Ishikawa (cell line): ENCODE results near the gene THSD4.
A peak's percentile ranks its signal among the peaks of the same experiment; 100 is the strongest.

Experiments
- CEBPB ChIP-seq: IDR thresholded peaks from 2 replicates; pipeline ENCODE4 v1.6.1; 2012
- CREB1 ChIP-seq: IDR thresholded peaks from 2 replicates; pipeline ENCODE4 v1.6.1; 2012; ENCODE audit warnings: low read depth
- EGR1 ChIP-seq: IDR thresholded peaks from 2 replicates; pipeline ENCODE4 v1.6.1; 2012
- EP300 ChIP-seq: IDR thresholded peaks from 2 replicates; pipeline ENCODE4 v1.6.1; 2012; ENCODE audit warnings: borderline replicate concordance
- FOXM1 ChIP-seq: IDR thresholded peaks from 2 replicates; pipeline ENCODE4 v1.6.1; 2012; ENCODE audit warnings: low read depth, borderline replicate concordance
- NFIC ChIP-seq: IDR thresholded peaks from 2 replicates; pipeline ENCODE4 v1.6.1; 2012
- RAD21 ChIP-seq: IDR thresholded peaks from 2 replicates; pipeline ENCODE4 v1.6.1; 2012; ENCODE audit warnings: low read depth
- TAF1 ChIP-seq: IDR thresholded peaks from 2 replicates; pipeline ENCODE4 v1.6.1; 2012; ENCODE audit warnings: low read depth, mild to moderate bottlenecking
- TCF12 ChIP-seq: IDR thresholded peaks from 2 replicates; pipeline ENCODE4 v1.6.1; 2012; ENCODE audit warnings: low read depth
- TEAD4 ChIP-seq: IDR thresholded peaks from 2 replicates; pipeline ENCODE4 v1.6.1; 2012
- YY1 ChIP-seq: IDR thresholded peaks from 2 replicates; pipeline ENCODE4 v1.6.1; 2012; ENCODE audit warnings: low read depth
- ZBTB7A ChIP-seq: IDR thresholded peaks from 2 replicates; pipeline ENCODE4 v1.6.1; 2012; ENCODE audit warnings: low read depth
- TF ChIP-seq, protein P1 (sequence below): IDR thresholded peaks from 2 replicates; pipeline ENCODE4 v1.6.1; 2012; ENCODE audit warnings: low read depth, mild to moderate bottlenecking
- TF ChIP-seq, protein P2 (sequence below): IDR thresholded peaks from 2 replicates; pipeline ENCODE4 v1.6.1; 2012
- TF ChIP-seq, protein P3 (sequence below): IDR thresholded peaks from 2 replicates; pipeline ENCODE4 v1.6.1; 2012

The THSD4 gene

DNA sequence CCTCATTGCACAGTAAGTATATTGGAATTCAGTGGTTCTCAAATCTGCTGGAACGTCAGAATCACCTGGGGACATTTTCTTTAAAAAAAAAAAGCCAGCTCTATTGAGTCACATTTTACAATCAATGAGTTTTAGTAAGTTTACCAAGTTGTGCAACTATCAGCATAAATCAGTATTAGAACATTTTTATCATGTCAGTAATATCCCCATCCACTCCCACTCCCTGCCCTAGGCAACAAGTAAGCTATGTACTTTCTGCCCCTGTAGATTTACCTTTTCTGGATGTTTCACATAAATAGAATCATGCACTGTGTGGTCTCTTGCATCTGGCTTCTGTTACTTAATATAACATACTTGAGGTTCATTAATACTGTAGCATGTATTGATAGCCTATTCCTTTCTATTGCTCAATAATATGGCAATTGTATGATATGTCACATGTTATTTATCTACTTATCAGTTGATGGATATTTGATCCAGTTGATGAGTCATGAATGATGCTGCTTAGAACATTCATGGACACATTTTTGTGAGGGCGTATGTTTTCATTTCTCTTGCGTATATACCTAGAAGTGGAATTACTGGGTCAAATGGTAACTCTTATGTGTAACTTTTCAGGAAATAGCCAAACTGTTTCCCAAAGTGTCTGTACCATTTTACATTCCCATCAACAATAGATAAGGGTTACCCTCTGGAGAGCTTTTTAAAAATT lies 180.5 kb downstream of the THSD4 start:
- TF ChIP-seq FOXM1: no peak
- no peak for TF ChIP-seq TAF1
- TF ChIP-seq YY1: no peak
- no peak for TF ChIP-seq ZBTB7A
- TF ChIP-seq TEAD4: peak; percentile 71

DNA sequence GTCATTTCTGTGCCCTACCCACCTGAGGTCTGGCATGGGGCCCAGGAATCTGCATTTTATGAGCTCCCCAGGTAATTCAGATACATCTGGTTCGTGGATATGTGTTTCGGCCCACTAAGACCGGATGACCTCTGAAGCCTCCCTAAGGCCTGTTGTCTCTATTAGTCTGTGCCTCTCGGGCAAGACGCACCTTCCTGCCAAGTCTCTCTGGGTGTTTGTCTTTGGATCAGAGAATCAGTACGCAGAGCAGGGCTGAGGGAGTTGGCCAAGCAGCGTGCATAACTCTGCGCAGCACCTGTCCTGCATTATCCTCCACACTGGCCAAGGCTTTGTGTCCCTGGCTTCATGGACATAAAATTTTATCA lies 181.0 kb downstream of the THSD4 start:
- TF ChIP-seq YY1: no peak
- TF ChIP-seq, protein P1, sequence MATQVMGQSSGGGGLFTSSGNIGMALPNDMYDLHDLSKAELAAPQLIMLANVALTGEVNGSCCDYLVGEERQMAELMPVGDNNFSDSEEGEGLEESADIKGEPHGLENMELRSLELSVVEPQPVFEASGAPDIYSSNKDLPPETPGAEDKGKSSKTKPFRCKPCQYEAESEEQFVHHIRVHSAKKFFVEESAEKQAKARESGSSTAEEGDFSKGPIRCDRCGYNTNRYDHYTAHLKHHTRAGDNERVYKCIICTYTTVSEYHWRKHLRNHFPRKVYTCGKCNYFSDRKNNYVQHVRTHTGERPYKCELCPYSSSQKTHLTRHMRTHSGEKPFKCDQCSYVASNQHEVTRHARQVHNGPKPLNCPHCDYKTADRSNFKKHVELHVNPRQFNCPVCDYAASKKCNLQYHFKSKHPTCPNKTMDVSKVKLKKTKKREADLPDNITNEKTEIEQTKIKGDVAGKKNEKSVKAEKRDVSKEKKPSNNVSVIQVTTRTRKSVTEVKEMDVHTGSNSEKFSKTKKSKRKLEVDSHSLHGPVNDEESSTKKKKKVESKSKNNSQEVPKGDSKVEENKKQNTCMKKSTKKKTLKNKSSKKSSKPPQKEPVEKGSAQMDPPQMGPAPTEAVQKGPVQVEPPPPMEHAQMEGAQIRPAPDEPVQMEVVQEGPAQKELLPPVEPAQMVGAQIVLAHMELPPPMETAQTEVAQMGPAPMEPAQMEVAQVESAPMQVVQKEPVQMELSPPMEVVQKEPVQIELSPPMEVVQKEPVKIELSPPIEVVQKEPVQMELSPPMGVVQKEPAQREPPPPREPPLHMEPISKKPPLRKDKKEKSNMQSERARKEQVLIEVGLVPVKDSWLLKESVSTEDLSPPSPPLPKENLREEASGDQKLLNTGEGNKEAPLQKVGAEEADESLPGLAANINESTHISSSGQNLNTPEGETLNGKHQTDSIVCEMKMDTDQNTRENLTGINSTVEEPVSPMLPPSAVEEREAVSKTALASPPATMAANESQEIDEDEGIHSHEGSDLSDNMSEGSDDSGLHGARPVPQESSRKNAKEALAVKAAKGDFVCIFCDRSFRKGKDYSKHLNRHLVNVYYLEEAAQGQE: no peak
- TF ChIP-seq NFIC: peak; percentile 59; the same call in 1 of the 2 replicates
- TF ChIP-seq TCF12: 0 out of 2 replicates have a peak, but pooled peaks have one; percentile 39
- TF ChIP-seq ZBTB7A: no peak
- no peak for TF ChIP-seq CREB1
- TF ChIP-seq FOXM1: peak; percentile 36; the same call in 1 of the 2 replicates
- TF ChIP-seq TEAD4: no peak
- TF ChIP-seq RAD21: no peak
- TF ChIP-seq CEBPB: no peak
- TF ChIP-seq, protein P2, sequence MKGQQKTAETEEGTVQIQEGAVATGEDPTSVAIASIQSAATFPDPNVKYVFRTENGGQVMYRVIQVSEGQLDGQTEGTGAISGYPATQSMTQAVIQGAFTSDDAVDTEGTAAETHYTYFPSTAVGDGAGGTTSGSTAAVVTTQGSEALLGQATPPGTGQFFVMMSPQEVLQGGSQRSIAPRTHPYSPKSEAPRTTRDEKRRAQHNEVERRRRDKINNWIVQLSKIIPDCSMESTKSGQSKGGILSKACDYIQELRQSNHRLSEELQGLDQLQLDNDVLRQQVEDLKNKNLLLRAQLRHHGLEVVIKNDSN: no peak
- no peak for TF ChIP-seq EP300
- no peak for TF ChIP-seq EGR1
- no peak for TF ChIP-seq TAF1
- TF ChIP-seq, protein P3, sequence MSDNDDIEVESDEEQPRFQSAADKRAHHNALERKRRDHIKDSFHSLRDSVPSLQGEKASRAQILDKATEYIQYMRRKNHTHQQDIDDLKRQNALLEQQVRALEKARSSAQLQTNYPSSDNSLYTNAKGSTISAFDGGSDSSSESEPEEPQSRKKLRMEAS: 0 out of 2 replicates have a peak, but pooled peaks have one; percentile 25

DNA sequence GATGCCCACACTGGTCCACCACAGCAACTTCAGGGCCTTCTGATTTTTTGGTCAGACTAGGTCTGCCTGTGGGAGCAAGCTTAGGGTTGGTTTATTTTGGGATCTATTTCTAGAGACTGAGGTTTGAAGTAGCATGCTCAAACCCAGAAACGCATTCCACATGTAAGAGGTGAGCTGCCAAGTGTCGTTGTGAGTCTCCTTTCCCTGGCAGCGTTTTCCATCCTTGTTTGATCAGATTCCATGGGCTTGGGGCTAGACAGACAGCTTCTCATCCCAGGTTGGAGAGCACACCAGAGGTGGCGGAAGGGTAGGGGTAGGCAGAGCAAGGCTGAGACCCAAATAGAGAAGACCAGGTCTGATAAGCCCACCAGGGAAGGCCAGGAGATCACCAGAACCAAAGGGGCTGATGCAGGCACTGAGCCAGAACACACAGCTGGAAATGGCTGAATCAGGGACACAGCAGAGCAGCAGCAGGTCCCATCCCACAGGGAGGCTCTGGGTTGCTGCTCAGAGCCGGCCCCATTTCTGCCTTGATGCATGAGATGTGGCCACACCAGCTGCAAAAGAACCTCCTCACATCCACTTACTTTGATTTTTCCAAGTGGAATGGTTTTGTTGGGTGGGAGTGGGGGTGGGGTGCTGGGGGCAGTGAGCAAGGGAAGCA lies 186.8 kb downstream of the THSD4 start:
- TF ChIP-seq EGR1 (no peak), CEBPB (no peak), TCF12 (no peak), YY1 (no peak), ZBTB7A (no peak), EP300 (no peak)
- TF ChIP-seq, protein P2: no peak

DNA sequence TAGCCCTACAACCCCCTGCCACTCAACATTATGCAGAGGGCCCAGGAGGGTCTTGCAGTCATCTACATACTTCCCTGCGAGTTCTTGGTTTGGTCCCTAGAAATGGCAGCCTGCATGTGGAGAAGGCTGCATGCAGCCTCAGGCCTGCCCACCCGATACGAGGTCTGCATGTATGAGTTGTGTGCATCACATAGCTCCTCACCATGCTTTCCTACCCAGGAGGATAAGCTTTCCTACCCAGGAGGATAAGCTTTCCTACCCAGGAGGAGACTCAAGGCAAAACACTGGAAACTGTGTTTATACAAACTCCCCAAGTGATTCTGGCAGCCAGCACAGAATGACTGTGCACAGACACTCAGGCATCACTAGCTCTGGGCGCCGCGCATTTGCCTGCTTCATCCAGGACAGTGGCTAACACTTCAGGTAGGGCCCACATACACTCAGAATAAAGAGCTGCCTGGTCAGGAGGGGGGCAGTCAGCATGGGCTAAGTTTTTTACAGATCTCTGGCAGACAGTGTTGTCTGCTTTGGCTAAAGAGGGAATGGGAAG lies 187.7 kb downstream of the THSD4 start:
- no peak for TF ChIP-seq TAF1
- no peak for TF ChIP-seq CREB1
- no peak for TF ChIP-seq EGR1
- TF ChIP-seq YY1: no peak
- no peak for TF ChIP-seq ZBTB7A
- TF ChIP-seq EP300: no peak
- TF ChIP-seq RAD21: no peak
- TF ChIP-seq TCF12: no peak
- TF ChIP-seq, protein P2: no peak
- no peak for TF ChIP-seq CEBPB
- TF ChIP-seq FOXM1: no peak

DNA sequence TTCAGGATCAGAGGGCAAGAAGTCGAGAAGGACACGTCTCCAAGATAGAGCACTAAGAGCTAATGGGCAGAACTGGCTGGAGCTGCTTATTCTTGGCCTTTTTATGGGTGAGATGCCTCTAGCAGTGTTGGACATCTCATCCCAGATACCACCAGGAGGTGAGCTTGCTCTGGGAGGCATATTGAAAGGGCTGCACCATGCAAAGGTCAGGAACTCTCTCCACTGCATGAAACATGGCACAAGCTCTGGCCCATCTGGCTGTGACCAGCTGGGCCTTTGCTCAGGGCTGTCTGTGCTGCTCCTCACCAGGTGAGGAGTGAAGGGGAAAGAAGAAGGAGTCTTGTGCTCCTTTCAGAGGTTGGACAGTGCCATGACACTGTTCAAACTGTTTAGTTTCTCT lies 188.7 kb downstream of the THSD4 start:
- TF ChIP-seq NFIC: no peak
- TF ChIP-seq FOXM1: no peak
- no peak for TF ChIP-seq CEBPB
- TF ChIP-seq, protein P1: no peak
- no peak for TF ChIP-seq YY1
- no peak for TF ChIP-seq RAD21
- TF ChIP-seq TCF12: no peak
- no peak for TF ChIP-seq ZBTB7A
- no peak for TF ChIP-seq EP300
- TF ChIP-seq, protein P3: no peak
- no peak for TF ChIP-seq TAF1
- TF ChIP-seq, protein P2: no peak
- no peak for TF ChIP-seq TEAD4
- TF ChIP-seq EGR1: no peak
- no peak for TF ChIP-seq CREB1
